Stimulated activated CD8-positive, alpha-beta memory T cell treated with anti-CD3 and anti-CD28 coated beads, Interleukin-12 subunit alpha, Interleukin-12 subunit beta, amount 100 ng/mL, for 1 hour (primary cell): ENCODE data around the gene ALAS1.
"Not testable (repeated sequence)": the region's sequence is repeated elsewhere in the genome, so short reads cannot be mapped to it uniquely, and the experiment has no call there.

ENCODE experiments used
- DNase-seq: peaks from one replicate; pipeline ENCODE4 v3.0.0-alpha.2; 2020; ENCODE audit warnings: low read depth

Gene ALAS1

GRCh38 chr3:52176951-52177700 lies 20.8 kb upstream of the ALAS1 start:
- DNase-seq: no peak

DNA sequence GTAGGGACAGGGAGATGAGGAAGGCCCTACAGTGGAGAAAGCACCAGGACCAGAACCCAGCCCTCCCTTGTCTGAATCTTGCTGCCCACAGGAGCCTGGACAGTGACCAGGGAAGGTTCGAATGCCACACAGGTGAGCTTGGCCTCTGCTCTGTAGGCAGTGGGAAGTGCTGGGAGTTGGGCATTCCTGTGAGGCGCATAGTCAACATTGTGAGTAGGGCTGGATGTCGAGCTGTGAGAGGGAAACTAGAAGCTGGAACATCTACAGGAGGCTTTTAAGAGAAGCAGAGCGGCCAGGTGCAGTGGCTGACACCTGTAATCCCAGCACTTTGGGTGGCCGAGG lies 20.3 kb upstream of the ALAS1 start:
- DNase-seq: no peak

DNA sequence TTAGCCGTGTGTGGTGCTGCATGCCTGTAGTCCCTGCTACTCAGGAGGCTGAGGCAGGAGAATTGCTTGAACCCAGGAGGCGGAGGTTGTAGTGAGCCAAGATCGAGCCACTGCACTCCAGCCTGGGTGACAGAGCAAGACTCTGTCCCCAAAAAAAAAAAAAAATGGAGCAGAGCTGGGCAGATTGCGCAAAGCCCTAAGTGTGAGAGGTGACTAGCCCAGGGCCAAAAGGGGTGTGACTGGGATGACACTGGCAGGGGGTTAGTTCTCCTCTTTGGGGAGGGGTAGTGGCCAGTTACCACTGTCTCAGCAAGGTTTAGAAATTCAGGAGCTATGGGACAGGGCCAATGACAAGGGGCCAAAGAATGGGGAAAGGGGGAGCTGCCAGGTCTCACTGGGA lies 19.8 kb upstream of the ALAS1 start:
- DNase-seq: not testable (repeated sequence)

- no peak for DNase-seq
Measured at GRCh38 chr3:52178537-52178936, 19.4 kb upstream of the ALAS1 start.

- no peak for DNase-seq
Measured at GRCh38 chr3:52181543-52181942, 16.4 kb upstream of the ALAS1 start.

DNA sequence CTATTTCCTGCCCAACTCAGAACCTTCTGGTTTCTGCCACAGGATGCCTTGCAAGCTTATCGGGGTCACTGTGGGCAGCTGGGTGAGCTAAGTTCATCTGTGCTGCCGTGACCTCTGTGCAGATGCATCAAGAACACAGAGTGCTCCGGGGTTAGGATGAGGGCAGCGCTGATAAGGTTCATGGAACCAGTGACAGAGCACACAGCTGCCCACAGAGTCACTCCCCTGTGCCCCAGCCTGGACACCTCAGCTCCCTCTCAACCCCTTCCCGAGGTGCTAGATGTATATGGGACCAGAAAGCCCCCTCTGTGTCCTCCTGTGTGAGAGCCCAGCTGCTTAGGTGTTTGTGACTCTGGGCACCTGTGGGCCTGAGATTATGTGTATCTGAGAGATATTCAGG lies 15.8 kb upstream of the ALAS1 start:
- DNase-seq: no peak

- no peak for DNase-seq
Measured at GRCh38 chr3:52182691-52183090, 15.3 kb upstream of the ALAS1 start.

DNA sequence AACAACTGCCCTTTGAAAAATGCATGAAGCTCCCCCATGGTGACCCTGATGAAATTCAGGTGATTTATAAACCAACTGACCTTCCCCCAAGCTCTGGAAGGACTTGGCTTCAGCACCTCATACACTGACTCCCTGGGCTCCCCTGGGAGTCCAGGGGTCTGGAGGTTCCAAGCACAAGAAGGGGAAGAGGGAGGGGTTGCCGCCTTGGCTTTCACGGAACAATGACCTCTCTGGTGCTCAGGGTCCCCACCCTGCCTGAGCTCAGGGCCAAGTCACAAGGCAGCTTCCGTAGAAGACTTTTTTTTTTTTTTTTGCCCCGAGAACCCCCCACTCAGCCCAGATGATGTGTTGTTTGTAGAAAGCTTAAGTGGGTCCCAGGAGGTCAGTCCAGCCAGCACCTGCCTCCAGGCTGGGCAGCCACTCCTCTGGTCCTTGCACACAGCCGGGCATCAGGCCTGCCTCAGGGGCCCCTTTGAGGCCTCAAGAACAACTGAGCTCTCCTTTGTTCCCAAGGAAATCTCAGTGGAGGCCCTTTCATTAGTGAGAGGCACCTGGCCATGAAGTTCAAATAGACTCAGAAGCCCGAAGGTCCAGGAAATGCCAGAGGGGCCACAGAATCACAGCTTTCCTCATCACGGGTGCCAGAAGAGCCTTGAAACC lies 14.0 kb upstream of the ALAS1 start:
- no peak for DNase-seq

- DNase-seq: no peak
Measured at GRCh38 chr3:52184690-52185089, 13.3 kb upstream of the ALAS1 start.

GRCh38 chr3:52185311-52185710 lies 12.6 kb upstream of the ALAS1 start:
- no peak for DNase-seq

- DNase-seq: no peak
Measured at GRCh38 chr3:52185837-52186236, 12.1 kb upstream of the ALAS1 start.

GRCh38 chr3:52186729-52187128 lies 11.2 kb upstream of the ALAS1 start:
- DNase-seq: no peak

DNA sequence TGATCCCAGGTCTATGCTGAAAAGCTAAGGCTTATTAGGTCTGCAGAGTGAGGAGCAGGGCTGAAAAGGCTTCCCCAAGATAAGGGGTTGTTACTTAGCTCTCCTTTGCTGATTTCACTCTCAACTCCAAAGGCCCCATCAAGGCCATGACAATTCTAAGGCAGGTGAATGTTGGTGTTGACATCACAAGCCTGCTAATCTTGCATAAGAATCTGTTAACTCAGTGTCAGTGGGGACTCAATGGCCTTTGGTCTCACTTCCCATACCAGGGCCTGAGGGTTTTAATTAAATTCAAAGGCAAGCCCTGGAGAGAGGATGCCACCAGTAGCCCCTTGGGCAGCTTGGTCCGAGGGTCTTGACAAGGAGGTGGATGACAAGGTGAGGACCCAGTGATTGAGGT lies 9.4 kb upstream of the ALAS1 start:
- DNase-seq: no peak

DNA sequence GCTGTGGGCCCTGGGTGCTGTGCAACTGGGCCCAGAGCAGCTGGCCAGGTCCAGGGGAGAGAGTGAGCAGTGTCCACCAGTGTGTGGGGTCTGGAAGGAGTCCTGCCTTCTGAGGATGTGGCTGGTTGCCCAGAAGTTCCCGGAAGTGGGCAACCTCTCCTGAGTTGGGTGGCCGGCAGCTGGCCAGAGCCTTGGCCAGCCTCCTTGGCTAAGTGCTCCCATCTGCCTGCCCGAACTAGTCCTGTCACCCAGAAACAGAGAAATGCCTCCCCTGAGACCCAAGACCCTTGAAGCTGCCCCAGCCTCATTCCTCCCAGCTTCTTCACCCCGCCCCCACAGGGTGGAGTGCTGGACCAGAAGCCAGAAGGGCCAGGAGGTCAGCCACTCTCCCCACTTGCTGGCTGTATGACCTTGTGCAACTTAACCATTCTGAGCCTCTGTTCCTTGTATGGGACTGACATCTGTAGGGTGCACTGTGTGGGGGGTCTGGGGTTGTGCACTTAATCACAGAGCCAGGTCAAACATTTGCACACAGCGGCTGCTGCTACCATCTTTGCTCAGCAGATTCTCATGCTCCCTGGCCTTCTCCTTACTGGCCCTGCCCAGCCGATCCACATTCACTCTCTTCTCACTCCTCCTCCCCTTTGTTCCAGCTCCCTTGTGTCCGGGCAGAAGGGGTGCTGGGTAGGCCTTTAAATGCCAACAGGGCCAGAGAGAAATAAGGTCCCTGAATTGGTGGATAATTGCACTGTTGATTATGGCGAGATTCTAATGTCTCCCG lies 7.5 kb upstream of the ALAS1 start:
- DNase-seq: no peak

DNA sequence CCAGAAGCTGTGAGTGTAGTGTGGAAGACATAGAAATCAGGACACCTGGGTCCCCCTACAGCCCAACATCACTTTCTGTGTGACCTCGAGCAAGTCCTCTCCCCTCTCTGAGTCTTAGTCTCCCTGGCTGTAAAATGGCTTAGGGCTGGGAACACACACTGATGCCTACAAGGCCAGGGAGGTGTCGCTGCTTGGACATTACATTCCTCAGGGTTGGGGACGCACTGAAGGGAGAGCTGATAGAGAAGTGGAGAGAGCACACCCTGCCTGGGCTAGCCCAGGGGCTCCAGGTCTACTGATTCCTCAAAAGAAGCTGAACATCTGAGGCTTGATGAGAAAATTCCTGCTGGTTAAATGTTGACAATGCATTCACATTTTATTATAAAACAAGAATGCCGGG lies 6.3 kb upstream of the ALAS1 start:
- no peak for DNase-seq

GRCh38 chr3:52193065-52193464 lies 4.9 kb upstream of the ALAS1 start:
- no peak for DNase-seq

DNA sequence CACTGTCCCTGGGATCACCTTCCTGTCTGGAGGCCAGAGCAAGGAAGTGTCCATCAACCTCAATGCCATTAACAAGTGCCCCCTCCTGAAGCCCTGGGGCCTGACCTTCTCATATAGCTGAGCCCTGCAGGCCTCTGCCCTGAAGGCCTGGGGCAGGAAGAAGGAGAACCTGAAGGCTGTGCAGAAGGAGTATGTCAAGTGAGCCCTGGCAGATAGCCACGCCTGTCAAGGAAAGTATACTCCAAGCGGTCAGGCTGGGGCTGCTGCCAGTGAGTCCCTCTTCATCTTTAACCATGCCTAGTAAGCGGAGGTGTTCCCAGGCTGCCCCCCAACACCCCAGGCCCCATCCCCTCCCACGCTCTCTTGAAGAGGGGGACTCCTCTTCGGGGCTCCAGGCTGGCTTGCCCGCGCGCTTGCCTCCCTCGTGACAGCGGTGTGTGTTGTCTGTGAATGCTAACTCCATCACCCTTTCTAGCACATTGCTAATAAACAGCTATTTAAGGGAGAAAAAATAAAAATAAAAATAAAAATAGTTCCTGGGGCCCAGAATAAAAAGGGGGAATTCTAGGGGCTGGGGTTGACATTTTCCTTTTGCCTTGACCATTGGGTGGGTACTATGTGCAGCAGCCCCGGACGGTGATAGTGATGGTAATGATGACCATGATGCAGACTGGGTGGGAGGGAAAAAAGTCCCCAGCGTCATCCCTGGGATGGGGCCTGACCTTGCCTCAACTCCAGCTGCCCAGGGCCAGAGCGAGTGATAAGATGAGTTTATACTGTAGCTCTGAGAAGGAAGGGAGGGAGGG lies 3.3 kb upstream of the ALAS1 start:
- no peak for DNase-seq

DNA sequence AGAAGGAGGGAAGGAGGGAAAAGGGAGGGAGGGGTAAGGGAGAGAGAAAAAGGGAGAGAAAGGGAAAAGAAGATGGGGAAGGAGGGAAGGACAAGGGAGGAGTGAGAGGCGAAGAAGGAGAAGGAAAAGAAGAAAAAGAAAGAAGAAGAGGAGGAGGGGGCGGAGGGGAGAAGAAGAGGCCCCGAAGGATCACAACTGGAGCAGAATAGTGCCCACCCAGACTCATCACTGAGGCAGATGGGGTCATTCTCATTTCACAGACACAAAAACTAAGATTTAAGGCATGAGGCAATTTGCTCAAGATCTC lies 2.7 kb upstream of the ALAS1 start:
- no peak for DNase-seq

DNA sequence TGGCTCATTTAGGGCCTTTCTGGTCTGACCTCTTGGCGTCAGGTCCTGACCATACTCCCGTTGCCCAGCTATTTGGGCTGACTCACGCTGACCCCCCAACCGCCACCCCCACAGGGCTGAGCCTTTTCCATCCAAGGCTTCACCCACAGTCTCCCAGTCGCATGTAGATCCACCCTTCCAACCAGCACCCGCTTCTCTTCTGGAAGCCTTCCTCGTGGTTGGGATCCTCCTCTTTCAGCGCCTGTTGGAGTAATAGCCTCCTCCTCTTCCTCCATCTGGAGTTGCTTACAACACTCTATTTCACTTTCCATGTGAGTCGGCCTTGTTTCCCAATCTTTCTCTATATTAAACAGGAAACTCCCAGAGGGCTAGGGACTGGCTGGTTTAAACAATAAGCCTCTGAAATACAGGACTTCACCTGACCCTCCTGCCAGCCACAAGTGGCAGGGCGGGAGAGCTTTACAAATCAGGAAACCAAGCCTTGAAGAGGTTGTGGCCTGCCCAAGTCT lies 2.1 kb upstream of the ALAS1 start:
- DNase-seq: no peak

GRCh38 chr3:52196977-52197376 lies 983 bp upstream of the ALAS1 start:
- DNase-seq: no peak

DNA sequence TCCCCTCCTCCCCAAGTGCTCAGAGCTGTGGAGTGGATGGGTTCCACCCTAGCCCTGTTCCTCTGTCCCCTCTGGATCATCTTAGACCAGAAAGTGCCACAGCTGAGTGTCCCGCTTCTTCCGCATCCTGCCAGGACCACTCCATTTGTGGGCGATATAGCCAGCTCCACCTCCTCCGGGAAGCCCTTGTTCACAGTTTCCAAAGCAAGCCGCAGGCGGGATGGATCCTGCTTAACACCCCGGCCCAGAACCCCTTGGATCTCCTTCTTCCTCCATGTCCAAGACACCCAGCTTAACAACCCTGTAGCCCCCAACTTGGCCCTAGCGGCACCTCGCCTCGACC lies 490 bp upstream of the ALAS1 start:
- DNase-seq: no peak
